ENCODE results near the gene C1S.

- TF ChIP-seq CTCF (conservative IDR thresholded peaks at IDR 0.05; ENCODE audit: low read depth, low read length) (no peak), EZH2 (IDR thresholded peaks at IDR 0.05; ENCODE audit: borderline replicate concordance, low read depth, low read length, poor library complexity, severe bottlenecking) (no peak)
Observed at GRCh38 chr12:7045913-7046312, 14.6 kb upstream of the C1S start.
